Left forelimb (tissue), 1 donor: ENCODE measurements around the gene APOC1.
"Not testable (repeated sequence)": the region's sequence is repeated elsewhere in the genome, so short reads cannot be mapped to it uniquely, and the experiment has no call there.

Experiments used
- DNase-seq: peaks from one replicate; pipeline ENCODE4 v3.0.0-alpha.2; 2018; ENCODE audit warnings: low spot score

APOC1 gene

GRCh38 chr19:44889830-44890365 lies 24.5 kb upstream of the APOC1 start:
- no peak for DNase-seq

GRCh38 chr19:44890366-44891015 lies 23.9 kb upstream of the APOC1 start:
- DNase-seq: peak; percentile 100

- DNase-seq: no peak
Observed at GRCh38 chr19:44891016-44891882, 23.2 kb upstream of the APOC1 start, which contains the start of gene TOMM40. TSS of gene TOMM40 (plus strand) at chr19:44891254. CDS start at chr19:44891416, 162 bp downstream.

- no peak for DNase-seq
Observed at GRCh38 chr19:44892932-44893331, 21.5 kb upstream of the APOC1 start.

DNA sequence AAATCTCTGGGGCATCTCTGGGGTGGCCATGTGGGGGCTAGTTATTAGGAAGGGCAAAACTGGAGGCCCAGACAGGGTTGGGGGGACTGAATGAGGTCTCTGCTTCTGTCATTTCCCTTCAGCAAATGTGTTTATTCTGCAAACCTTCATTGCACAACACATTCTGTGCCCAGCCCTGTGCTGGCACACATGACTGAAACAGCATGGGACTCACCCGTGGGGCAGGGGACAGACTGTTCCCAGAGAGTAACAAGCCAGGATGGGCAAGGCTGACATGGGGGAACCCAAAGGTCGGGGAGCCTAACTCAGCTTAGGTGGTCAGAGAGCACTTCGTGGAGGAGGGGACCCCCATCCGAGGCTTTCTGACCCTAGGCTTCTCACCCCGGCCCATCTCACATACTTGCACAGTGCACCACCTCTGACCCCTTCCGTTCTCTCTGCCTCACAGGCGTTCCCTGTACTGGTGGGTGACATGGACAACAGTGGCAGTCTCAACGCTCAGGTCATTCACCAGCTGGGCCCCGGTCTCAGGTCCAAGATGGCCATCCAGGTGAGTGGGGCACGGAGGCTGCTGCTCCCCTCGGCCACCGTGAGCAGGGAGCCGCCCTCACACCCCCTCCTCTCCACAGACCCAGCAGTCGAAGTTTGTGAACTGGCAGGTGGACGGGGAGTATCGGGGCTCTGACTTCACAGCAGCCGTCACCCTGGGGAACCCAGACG lies 20.9 kb upstream of the APOC1 start:
- DNase-seq: no peak

DNA sequence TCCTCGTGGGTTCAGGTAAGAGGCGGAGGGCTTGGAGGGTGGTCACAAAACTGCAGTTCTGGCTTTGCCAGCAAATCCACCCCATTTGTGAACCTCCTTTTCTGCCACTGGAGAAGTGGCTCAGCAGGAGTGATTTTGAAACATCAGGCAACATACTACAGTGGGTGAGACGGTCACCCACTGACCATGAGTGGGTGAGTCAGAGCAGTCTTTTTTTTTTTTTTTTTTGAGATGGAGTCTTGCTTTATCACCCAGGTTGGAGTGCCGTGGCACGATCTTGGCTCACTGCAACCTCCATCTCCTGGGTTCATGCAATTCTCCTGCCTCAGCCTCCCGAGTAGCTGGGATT lies 20.4 kb upstream of the APOC1 start:
- no peak for DNase-seq

- no peak for DNase-seq
Observed at GRCh38 chr19:44894946-44895345, 19.5 kb upstream of the APOC1 start.

- DNase-seq: no peak
Observed at GRCh38 chr19:44897835-44898234, 16.6 kb upstream of the APOC1 start.

DNA sequence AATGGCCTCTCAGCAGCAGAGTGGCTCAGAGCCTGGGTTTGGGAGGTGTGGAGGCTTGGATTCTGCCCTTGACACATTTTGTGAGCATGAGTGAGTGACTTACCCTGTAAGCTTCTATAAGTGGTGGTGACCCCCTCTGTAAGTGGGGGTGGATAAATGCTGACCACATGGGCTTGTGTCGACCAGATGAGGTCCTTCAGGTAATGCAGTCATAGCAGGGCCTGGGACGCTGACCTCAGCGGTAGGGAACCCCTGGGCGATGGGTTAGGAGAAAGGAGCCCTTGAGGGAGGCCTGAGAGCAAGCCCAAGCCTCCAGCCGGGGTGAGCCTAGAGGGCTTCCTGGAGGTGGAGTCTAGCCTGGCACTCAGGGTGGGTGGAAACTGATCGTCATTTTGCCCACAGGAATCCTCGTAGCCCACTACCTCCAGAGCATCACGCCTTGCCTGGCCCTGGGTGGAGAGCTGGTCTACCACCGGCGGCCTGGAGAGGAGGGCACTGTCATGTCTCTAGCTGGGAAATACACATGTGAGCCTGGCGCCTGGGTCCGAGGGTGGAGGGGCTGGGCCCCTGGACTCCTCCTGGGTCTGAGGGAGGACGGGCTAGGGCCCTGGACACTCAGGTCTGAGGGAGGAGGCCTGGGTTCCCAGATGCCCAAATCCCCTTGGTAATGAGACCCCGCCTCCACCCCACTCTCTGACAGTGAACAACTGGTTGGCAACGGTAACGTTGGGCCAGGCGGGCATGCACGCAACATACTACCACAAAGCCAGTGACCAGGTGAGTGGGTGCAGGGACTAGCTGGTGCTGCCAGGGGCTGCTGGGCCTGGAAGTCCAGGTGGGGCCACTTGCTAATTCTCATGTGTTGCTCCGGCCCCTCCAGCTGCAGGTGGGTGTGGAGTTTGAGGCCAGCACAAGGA lies 13.8 kb upstream of the APOC1 start:
- DNase-seq: no peak

- DNase-seq: no peak
Observed at GRCh38 chr19:44903216-44903601, 11.2 kb upstream of the APOC1 start.

DNA sequence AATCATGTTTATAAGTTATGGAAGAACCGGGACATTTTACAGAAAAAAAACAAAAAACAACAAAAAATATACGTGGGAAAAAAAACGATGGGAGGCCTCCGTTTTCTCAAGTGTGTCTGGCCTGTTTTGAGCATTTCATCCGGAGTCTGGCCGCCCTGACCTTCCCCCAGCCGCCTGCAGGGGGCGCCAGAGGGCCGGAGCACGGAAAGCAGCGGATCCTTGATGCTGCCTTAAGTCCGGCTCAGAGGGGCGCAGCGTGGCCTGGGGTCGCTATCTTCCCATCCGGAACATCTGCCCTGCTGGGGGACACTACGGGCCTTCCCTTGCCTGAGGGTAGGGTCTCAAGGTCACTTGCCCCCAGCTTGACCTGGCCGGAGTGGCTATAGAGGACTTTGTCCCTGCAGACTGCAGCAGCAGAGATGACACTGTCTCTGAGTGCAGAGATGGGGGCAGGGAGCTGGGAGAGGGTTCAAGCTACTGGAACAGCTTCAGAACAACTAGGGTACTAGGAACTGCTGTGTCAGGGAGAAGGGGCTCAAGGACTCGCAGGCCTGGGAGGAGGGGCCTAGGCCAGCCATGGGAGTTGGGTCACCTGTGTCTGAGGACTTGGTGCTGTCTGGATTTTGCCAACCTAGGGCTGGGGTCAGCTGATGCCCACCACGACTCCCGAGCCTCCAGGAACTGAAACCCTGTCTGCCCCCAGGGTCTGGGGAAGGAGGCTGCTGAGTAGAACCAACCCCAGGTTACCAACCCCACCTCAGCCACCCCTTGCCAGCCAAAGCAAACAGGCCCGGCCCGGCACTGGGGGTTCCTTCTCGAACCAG lies 10.6 kb upstream of the APOC1 start:
- DNase-seq: peak; percentile 88

DNA sequence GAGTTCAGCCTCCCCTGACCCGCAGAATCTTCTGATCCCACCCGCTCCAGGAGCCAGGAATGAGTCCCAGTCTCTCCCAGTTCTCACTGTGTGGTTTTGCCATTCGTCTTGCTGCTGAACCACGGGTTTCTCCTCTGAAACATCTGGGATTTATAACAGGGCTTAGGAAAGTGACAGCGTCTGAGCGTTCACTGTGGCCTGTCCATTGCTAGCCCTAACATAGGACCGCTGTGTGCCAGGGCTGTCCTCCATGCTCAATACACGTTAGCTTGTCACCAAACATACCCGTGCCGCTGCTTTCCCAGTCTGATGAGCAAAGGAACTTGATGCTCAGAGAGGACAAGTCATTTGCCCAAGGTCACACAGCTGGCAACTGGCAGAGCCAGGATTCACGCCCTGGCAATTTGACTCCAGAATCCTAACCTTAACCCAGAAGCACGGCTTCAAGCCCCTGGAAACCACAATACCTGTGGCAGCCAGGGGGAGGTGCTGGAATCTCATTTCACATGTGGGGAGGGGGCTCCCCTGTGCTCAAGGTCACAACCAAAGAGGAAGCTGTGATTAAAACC lies 9.9 kb upstream of the APOC1 start:
- DNase-seq: no peak

DNA sequence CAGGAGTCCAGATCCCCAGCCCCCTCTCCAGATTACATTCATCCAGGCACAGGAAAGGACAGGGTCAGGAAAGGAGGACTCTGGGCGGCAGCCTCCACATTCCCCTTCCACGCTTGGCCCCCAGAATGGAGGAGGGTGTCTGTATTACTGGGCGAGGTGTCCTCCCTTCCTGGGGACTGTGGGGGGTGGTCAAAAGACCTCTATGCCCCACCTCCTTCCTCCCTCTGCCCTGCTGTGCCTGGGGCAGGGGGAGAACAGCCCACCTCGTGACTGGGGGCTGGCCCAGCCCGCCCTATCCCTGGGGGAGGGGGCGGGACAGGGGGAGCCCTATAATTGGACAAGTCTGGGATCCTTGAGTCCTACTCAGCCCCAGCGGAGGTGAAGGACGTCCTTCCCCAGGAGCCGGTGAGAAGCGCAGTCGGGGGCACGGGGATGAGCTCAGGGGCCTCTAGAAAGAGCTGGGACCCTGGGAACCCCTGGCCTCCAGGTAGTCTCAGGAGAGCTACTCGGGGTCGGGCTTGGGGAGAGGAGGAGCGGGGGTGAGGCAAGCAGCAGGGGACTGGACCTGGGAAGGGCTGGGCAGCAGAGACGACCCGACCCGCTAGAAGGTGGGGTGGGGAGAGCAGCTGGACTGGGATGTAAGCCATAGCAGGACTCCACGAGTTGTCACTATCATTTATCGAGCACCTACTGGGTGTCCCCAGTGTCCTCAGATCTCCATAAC lies 8.8 kb upstream of the APOC1 start, which contains the start of gene APOE:
APOE (plus strand) TSS at position 360 of the 724 bp plus-strand sequence. CDS start 829 bp downstream, outside the sequence.
- DNase-seq: no peak

DNA sequence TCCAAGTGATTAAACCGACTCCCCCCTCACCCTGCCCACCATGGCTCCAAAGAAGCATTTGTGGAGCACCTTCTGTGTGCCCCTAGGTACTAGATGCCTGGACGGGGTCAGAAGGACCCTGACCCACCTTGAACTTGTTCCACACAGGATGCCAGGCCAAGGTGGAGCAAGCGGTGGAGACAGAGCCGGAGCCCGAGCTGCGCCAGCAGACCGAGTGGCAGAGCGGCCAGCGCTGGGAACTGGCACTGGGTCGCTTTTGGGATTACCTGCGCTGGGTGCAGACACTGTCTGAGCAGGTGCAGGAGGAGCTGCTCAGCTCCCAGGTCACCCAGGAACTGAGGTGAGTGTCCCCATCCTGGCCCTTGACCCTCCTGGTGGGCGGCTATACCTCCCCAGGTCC lies 6.8 kb upstream of the APOC1 start:
- DNase-seq: no peak

DNA sequence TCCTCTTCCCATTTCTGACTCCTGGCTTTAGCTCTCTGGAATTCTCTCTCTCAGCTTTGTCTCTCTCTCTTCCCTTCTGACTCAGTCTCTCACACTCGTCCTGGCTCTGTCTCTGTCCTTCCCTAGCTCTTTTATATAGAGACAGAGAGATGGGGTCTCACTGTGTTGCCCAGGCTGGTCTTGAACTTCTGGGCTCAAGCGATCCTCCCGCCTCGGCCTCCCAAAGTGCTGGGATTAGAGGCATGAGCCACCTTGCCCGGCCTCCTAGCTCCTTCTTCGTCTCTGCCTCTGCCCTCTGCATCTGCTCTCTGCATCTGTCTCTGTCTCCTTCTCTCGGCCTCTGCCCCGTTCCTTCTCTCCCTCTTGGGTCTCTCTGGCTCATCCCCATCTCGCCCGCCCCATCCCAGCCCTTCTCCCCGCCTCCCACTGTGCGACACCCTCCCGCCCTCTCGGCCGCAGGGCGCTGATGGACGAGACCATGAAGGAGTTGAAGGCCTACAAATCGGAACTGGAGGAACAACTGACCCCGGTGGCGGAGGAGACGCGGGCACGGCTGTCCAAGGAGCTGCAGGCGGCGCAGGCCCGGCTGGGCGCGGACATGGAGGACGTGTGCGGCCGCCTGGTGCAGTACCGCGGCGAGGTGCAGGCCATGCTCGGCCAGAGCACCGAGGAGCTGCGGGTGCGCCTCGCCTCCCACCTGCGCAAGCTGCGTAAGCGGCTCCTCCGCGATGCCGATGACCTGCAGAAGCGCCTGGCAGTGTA lies 6.2 kb upstream of the APOC1 start:
- DNase-seq: no peak

DNA sequence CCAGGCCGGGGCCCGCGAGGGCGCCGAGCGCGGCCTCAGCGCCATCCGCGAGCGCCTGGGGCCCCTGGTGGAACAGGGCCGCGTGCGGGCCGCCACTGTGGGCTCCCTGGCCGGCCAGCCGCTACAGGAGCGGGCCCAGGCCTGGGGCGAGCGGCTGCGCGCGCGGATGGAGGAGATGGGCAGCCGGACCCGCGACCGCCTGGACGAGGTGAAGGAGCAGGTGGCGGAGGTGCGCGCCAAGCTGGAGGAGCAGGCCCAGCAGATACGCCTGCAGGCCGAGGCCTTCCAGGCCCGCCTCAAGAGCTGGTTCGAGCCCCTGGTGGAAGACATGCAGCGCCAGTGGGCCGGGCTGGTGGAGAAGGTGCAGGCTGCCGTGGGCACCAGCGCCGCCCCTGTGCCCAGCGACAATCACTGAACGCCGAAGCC lies 5.6 kb upstream of the APOC1 start:
- DNase-seq: no peak

DNA sequence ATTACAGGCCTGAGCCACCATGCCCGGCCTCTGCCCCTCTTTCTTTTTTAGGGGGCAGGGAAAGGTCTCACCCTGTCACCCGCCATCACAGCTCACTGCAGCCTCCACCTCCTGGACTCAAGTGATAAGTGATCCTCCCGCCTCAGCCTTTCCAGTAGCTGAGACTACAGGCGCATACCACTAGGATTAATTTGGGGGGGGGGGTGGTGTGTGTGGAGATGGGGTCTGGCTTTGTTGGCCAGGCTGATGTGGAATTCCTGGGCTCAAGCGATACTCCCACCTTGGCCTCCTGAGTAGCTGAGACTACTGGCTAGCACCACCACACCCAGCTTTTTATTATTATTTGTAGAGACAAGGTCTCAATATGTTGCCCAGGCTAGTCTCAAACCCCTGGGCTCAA lies 4.6 kb upstream of the APOC1 start:
- no peak for DNase-seq

DNA sequence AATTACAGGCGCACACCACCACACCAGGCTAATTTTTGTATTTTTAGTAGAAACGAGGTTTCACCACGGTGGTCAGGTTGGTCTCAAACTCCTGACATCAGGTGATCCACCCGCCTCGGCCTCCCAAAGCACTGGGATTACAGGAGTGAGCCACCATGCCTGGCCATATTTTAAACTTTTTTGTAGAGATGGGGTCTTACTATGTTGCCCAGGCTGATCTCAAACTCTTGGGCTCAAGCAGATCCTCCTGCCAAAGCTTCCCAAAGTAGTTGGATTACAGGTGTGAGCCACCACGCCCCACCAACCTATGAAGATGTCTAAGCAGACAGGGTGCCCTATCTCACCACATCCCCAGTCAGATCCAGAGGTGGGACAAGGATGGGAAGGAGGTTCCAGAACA lies 2.5 kb upstream of the APOC1 start:
- not testable (repeated sequence) for DNase-seq

GRCh38 chr19:44912854-44913253 lies 1.6 kb upstream of the APOC1 start:
- DNase-seq: no peak
